HG03064 (cell line): Measurements from ENCODE around the gene SMAD7.

Experiments used
- ATAC-seq: cut with Tn5 transposase; IDR thresholded peaks from one replicate; pipeline ENCODE4 v1.9.1; 2021; ENCODE audit warnings: low read depth; ENCODE audit not compliant: unreplicated experiment

The SMAD7 gene

DNA sequence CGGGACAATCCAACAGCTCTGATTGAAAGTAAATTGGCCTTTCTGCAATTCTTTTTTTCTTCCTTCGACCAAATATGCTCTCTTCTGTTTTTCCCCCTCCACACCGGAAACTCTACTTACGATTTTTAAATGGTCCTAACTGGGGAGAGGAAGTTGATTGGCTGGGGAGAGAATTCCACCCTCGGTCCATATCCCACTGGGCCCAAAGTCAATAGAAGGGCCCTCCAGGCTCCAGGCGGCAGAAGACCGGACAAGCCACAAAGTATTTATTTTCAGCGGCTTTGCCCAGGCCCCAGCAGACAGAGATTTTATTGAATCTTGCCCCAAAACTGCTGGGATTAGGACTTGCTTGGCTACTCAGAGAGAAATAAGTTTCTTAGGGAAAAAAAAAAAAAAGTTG is 37.1 kb upstream of the SMAD7 start:
- no peak for ATAC-seq

DNA sequence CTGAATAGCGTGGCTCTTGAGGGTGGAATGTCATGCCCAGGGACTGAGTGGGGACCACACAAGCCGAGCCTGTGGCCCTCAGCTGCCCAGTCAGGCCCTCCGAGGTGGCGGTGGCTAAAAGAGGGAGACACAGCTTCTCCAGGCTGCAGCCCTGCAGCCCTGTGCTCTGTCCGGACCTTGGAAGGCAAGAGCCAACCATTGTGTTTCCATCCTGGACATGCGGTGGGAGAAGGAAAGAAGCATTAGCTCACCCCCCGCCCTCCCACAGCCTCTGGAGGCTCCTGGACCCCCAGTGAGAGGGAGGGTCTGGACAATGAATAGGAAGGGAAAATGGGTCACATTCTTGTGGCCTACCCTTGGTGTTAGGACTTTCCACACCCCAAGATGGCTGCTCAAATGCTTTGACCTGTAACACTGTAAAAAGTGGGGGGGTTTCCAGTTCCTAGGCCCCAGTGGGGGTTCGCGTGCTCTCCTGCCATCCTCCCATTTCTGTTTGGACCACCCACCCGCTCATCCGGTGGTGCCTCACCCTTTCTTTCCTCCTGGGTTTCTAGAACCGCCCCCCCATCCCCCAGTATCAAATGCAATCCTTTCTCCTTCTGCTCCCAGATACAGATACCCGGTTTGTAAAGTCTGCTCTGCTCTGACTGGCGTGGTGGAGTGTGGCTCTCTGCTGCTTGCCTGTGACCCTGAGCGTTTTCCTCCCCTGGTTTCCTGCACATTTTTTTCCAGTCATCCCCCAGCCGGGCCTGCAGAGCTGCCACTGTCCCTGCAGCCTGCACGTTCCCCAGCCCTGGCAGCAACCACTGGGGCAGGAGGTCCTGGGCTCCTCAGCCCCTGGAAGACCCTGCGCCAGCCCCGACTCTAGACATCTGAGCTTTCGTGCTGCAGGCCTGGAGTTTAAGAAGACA is 36.3 kb upstream of the SMAD7 start:
- ATAC-seq, result no peak

GRCh38 chr18:48985161-48985560 is 34.4 kb upstream of the SMAD7 start:
- ATAC-seq, result no peak

- no peak for ATAC-seq
Observed at GRCh38 chr18:48983793-48984437, 33.1 kb upstream of the SMAD7 start.

DNA sequence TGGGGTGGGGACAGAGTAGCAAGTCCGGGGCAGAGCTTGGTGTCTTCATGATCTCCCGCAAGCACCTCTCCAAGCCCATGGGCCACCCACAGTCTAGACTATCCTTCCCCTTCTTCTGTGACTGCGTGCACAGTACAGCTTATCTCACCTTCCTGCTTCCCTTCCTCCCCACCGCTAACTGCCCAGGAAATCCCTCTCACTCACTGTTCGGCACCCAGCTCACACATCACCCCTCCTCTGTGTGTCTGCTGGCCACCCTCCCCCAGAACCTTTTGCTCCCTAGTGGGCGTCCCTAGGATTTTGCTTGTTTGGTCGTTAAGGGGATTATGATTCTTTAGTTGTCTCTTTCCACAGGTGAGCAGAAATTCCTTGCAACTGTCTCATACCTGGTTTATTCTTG is 31.5 kb upstream of the SMAD7 start:
- no peak for ATAC-seq

GRCh38 chr18:48979944-48980890 is 29.5 kb upstream of the SMAD7 start:
- no peak for ATAC-seq

DNA sequence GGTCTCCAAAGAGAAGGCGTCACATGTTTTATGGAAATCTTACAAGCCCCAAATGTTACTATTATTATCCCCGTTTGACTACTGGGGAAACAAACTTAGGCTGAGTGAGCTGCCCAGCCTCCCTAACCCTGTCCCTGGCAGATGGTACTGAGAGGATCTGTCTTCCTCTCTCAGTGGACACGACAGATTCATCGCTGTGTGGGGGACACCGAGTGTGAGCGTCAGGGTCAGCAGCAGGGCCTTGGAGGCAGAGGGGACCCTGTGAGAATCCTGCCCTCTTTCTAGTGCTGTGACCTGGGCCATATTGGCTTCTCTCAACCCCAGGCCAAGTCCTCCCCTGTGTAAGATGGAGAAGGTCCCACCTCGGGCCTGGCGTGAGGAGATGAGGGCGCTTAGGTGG is 27.1 kb upstream of the SMAD7 start:
- ATAC-seq, result no peak

DNA sequence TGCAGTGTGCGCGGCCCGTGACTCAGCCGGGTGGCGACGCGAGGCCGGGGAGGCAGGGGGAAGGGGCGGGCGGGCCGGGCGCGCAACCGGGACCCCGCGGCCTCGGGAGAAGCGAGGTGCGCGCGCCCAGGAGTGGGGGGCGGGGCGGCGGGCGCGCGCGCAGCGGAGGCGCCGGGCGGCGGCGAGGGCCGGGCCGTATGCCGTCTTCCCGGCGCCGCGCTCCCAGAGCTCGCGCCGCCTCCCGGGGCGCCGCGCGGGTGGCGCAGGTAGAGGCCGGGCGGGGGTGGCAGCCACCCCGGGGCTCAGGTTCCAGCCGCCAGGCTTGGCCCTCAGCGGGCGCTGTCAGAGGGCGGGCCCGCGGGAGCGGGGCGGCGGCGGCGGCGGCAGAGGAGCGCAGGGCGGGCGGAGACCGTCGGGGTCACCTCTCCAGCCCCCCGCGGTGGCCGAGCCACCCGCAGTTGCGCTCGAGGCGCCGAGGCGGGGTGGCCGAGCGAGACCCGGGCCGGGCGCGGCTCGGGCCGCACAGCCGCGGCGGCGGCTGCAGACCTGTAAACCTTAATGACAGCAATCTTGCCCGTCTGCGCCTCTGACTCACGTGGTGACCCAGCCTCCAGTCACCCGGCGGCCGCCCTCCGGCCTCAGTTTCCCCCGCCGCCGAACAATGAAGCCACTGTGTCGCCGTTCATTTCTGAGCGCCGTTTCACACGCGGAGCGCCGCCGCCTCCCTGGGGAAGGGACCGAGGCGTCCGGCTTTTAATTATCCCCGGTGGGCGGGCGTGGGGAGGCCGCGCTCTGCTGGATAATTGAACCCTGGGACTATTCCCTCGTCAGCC is 25.3 kb upstream of the SMAD7 start:
- ATAC-seq, result peak; percentile 52

GRCh38 chr18:48975120-48975816 is 24.5 kb upstream of the SMAD7 start:
- ATAC-seq, result peak; percentile 47

- ATAC-seq, result no peak
Observed at GRCh38 chr18:48974304-48975119, 23.7 kb upstream of the SMAD7 start.

- ATAC-seq, result no peak
Observed at GRCh38 chr18:48973731-48974130, 23.0 kb upstream of the SMAD7 start.

DNA sequence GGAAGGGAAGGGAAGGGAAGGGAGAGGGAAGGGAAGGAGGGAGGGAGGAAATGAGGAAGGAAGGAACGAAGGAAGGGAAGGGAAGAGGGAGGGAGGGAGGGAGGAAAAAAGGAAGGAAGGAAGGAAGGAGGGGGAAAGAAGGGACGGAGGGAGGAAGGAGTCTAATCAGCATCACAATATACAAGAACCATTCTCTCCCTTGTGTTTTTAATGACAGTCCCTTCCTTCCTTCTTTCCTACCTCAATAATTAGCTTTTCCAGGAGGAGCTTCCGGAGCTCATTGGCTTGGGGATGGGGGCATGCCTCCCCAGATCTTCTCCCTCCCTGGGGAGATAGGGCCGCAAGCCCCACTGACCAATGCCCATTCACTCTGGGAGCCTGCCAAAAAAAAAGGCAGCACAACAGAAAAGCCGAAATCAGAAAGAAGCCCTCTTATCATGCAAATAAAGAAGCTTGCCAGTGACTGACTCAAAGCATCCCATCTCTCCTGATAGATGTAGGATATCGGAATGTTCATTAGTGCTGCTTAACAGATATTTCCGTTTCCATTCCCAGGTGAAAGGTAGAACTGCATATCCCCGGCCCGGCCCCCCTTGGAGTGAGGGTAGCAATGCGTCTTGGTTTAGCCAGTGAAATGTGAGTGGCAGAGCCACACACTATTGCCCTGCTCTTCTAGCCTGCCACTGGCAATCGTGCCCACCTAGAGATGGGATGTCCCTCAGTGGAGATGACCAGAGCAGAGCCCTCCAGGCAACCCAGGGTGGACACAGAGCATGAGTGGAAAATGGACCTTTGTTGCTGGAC is 17.8 kb upstream of the SMAD7 start:
- ATAC-seq, result no peak

GRCh38 chr18:48967545-48967944 is 16.8 kb upstream of the SMAD7 start:
- ATAC-seq, result no peak

GRCh38 chr18:48966523-48966922 is 15.8 kb upstream of the SMAD7 start:
- ATAC-seq, result no peak

DNA sequence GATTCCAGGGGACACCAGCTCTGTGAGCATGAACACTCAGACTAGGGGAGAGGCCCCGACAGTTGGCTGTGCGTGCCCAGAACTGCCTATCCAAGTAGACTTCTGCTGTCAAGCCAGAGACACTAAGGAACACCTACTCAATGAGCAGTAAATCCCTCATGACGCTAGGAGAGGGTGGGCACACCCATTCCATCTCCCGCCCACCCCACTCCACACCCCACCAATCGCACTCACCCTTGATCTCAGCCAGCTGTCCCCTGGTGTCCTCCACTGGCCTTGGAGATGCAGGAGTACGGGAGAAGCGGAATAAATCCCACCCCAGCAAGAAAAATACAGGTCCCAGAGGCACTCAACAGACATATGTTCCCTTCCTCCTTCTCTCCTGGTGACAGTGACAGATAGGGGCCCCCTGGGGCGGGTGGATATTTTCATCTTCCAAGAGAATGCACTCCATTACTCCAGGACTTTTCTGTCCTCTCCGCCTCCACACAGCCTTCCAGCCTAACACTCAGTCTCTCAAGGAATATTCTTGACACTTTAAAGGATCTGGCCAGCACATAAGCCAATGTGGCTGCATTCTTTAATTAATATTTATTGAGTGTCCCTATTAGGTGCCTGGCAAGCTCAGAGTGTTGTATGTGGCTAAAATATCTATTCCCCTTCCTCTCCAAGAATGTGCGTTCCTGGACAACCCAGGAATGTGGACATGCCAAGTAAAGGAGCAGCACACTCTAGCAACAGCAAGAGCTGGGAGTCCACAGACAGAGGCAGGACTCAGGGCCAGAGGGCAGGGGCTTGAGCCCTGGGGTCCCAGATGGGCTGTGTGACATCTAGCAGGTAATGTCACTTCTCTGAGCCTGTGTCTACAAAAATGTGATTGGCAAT is 13.1 kb upstream of the SMAD7 start:
- ATAC-seq, result no peak

GRCh38 chr18:48962994-48963561 is 12.3 kb upstream of the SMAD7 start:
- ATAC-seq, result no peak
